SK-N-SH (cell line): ENCODE results near the gene IFNA1.

Source experiments
- CHD2 ChIP-seq: fragments of 150-350 bp; IDR thresholded peaks from 2 replicates; pipeline ENCODE4 v1.6.1; 2018; ENCODE audit warnings: low read length; ENCODE audit not compliant: partially characterized antibody
- CTCF ChIP-seq: fragments of 200-600 bp; sonication (generic); IDR thresholded peaks from 2 replicates; pipeline ENCODE4 v1.6.1; 2017; ENCODE audit warnings: antibody characterized with exemption, mild to moderate bottlenecking, moderate library complexity
- EP300 ChIP-seq, 2 experiments: IDR thresholded peaks; 2 replicates each; pipeline versions ENCODE4 v1.4.0 to v1.6.1; 2012; ENCODE audit warnings: borderline replicate concordance in 1 of 2, low read depth in 1 of 2, low read length in 1 of 2
- MXI1 ChIP-seq: IDR thresholded peaks from 2 replicates; pipeline ENCODE4 v1.6.1; 2012; ENCODE audit warnings: mild to moderate bottlenecking, low read depth, low read length, improper control_type of control experiment
- NFIC ChIP-seq: IDR thresholded peaks from 2 replicates; pipeline ENCODE4 v1.4.0; 2012; ENCODE audit warnings: borderline replicate concordance
- POLR2AphosphoS5 ChIP-seq: IDR thresholded peaks from 2 replicates; pipeline ENCODE4 v1.6.1; 2012; ENCODE audit warnings: low read depth, low read length
- RCOR1 ChIP-seq: fragments of 150-350 bp; IDR thresholded peaks from 2 replicates; pipeline ENCODE4 v1.6.1; 2017; ENCODE audit warnings: antibody characterized with exemption, low read length
- RFX5 ChIP-seq: IDR thresholded peaks from 2 replicates; pipeline ENCODE4 v1.6.1; 2012; ENCODE audit warnings: mild to moderate bottlenecking, improper control_type of control experiment, low read length

- TF ChIP-seq CTCF (no peak), RFX5 (no peak), NFIC (no peak), POLR2AphosphoS5 (no peak), CHD2 (no peak), EP300 (IDR thresholded peaks at IDR 0.05; ENCODE audit: borderline replicate concordance in 1 of 2, low read depth in 1 of 2, low read length in 1 of 2) (no peak), RCOR1 (no peak), MXI1 (no peak)
Observed at GRCh38 chr9:21413624-21414023, 26.6 kb upstream of the IFNA1 start.
